Fibroblast of skin of scalp (primary cell): ENCODE results near the gene EXOC4.
"Not testable (repeated sequence)": the region's sequence is repeated elsewhere in the genome, so short reads cannot be mapped to it uniquely, and the experiment has no call there.

Experiments
- DNase-seq: peaks from one replicate; pipeline ENCODE4 v3.0.0-alpha.2; 2013

Gene EXOC4

GRCh38 chr7:134048166-134048565, 795.3 kb downstream of the EXOC4 start:
- DNase-seq: no peak

DNA sequence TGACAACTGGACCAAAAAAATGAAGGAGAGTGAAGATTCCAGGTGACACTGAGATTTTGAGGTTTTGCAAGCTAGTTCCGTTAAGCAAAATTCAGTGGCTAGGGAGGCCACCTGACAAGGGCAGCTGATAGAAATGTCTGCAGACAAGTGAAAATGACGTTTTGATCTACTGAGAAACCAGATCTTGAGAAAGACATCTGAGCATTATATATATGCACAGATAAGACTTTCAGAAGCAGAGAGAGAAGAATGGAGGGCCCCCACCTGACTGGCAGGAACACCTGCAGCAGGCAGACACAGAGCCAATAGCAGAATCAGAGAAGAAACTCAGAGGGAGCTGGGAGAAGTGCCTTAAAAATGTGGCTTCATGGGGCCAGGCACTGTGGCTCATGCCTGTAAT, 798.1 kb downstream of the EXOC4 start:
- DNase-seq: no peak

DNA sequence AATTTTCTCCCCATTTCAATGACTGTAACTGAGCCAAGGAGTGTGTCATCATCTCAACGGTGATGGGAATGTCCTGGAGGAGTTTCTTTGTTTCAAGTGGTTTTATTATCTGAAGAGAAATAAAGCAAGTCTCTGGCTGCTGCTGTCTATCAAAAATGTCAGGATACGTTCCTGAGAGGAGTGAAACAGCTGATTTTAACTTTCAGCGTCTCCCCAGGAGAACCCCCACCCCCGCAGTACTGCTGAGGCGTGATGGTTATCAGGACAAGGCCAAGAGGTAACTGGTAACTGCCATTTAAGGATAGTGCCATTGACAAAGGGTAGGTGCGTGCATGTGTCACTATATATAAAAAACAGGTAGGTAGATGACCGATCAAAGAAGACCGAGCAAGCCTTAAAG, 803.9 kb downstream of the EXOC4 start:
- no peak for DNase-seq

- DNase-seq: no peak
Observed at GRCh38 chr7:134058521-134058920, 805.6 kb downstream of the EXOC4 start.

DNA sequence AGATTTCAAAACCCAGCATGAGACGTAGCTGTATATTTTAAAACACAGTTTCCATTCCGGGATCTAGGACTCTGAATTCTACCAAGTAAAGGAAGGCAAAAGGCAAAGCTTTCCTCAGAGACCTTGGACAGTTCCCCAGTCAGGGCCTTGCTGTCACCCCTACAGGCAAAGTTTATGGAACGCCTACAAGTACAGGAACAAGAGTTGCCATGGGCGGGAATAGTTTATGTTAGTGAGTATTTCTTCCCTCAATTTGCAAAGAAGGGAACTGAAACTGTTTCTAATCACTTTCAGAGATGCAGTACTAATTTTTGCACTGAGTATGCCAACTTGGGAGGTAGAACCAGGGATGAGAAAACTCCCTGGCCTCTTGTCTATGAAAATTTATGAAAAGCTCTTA, 806.1 kb downstream of the EXOC4 start:
- peak; percentile 18 for DNase-seq

DNA sequence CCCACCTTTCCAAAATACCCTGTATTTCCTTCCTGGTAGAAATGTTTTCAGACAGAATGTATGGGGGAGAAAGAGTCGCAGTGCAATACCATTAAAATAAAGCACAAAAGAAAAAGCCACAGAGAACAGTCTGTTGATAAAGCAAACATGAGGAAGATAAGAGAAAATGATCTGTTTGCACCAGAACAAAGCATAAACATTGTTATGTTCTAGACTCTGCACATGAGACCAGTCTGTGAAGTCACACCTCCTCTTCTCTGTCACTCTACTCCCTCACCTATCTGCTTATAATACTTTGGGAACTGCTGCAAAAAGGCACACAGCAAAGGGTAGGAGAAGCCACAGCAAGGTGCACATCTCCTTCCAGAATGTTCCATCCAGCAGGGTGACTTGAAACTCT, 807.0 kb downstream of the EXOC4 start:
- DNase-seq: no peak

DNA sequence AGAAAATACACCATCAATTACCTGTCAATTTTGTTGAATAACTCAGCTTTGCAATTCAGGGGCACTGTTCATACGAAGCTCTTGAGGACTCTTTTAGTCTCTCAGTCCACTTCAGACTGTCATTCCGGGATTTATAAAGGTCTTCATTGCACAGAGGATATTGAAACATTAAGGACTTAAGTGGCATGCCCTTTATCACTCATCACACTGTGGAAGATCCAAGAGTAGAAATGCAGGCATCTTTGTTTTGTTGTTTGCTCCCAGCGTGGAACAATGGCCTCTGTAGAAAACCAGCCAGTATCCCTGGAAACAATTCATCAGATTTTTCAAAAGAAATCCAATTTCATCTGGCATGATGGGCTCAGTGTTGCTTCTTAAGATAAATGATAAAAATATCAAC, 808.0 kb downstream of the EXOC4 start:
- DNase-seq: no peak

- DNase-seq: no peak
Observed at GRCh38 chr7:134062460-134062859, 809.6 kb downstream of the EXOC4 start.

DNA sequence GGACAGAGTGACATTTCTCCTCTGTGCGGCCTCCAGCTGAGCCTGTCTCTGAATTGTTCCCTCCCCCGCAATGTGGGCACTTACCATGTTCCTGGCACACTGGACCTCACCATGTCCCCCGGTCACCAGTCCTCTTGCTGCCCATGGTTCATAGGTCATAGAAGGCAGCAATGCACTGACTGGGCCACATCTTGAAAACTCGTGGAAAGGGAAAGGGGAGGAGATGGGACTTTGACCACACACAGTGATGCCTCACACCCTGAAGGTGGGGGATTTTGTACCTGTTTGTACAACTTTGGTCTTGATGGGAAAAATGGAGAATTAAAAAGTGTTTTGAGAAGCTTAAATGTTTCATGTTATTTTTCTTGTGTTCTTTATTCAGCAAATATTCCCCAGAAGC, 812.5 kb downstream of the EXOC4 start:
- DNase-seq: no peak

DNA sequence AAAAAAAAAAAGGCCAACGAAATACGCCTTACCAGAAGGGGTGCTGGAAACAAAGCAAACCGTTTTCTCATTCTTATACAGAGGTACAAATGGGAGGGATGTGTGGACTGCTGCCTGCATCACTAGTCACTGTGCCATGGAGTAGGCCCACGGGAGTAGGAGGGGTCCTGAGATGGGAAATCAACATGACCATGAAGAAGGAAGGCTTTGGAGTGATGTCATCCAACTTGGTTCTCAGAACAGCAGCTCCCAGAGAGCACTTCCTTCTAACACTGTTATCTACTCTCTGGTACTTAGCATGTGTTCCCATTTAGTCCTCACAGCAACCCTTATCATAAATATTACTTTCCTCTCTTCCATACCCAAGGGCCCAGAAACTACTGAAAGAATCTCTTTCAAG, 814.3 kb downstream of the EXOC4 start:
- DNase-seq: no peak

DNA sequence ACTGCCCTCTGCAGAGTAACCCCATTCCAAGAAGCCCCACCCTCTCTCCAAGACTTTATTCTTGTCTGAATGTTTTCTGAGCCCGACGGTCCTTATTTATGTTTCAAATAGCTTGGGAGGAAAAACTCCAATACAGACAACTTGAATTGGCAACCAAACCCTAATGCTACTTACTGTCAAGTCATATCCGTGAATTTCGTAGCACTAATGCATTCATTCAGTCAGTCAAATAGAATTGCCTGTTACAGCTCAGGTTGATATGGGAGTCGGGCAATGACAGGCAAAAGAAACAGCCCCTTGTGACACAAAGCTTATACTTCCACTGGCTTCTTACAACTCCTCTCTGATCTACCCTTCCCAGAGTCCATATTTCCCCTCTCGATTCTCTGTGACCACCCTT, 815.8 kb downstream of the EXOC4 start:
- no peak for DNase-seq

DNA sequence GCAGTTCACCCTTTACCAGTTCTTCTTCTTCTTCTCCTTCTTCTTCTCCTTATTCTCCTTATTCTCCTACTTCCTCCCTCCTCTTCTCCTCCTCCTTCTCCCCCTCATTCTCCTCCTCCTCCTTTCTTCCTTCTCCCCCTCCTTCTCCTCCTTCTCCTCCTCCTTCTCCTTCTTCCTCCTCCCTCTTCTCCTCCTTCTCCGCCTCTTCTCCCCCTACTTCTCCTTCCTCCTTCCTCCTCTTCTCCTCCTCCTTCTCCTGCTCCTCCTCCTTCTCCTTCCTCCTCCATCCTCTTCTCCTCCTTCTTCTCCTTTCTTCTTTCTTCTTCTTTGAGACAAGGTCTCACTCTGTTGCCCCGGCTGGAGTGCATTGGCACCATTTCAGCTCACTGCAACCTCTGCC, 816.3 kb downstream of the EXOC4 start:
- DNase-seq: no peak

GRCh38 chr7:134070673-134071072, 817.8 kb downstream of the EXOC4 start:
- no peak for DNase-seq

DNA sequence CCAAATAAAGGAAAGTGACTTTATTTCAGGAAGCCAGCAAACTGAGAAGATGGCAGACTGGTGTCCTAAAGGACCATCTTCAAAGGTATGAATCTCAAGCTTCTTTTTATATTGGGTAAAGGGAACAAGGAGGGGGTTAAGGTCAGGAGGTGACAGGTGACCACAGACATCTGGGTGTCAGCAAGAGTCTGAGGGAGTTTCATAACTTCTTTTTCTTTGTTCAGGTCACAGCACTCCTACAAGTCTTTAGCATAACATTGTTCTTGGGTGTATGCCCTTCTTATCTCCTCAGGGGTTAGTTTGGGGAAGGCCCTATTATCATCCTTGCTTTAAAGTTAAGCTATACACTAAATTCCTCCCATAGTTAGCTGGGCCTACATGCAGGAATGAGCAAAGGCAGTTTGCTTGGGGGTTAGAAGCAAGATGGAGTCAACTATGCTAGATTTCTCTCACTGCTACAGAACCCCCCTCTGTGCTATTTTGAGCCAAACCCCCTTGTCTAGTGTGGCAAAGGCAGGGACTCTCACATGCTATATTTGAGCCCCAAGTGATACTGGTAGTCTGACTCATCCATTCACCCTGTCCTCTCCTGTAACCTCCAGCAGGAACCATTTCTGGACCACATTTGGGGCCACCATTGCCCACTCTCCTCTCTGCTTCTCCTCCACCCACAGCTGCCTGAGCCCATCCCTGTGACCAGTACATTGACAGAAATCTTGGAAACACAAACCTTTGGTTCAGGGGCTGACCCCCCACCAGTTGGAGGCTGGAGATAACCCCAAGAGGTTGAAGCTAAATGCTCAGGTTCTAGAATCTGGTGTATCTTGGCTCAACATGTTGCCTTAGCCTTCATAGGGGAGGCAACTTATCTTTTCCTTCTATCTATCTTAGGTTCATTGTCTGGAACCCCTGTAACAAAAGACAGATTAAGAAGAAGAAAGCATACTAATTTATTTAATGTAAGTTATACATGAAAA, 818.8 kb downstream of the EXOC4 start:
- no peak for DNase-seq

- no peak for DNase-seq
Observed at GRCh38 chr7:134073276-134073675, 820.4 kb downstream of the EXOC4 start.

DNA sequence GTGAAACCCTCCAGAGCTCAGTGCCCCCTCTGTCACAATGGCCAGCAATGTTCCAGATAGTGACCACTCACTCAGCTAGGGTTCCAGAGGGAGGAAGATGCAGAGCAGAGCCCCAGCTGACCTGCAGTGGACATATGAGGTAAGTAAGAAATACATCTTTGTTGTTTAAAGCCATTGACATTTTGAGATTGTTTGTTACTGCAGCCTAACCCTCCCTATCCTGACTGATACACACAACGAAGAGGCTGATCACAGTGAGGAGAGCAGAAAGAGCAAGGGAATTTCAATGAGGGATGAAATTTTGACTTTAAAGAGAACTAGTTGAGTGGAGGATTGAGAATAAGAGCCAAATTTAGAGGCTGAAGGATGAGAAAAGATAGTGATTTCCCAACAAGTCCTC, 822.9 kb downstream of the EXOC4 start:
- DNase-seq: no peak

GRCh38 chr7:134077560-134077959, 824.7 kb downstream of the EXOC4 start:
- DNase-seq: not testable (repeated sequence)

DNA sequence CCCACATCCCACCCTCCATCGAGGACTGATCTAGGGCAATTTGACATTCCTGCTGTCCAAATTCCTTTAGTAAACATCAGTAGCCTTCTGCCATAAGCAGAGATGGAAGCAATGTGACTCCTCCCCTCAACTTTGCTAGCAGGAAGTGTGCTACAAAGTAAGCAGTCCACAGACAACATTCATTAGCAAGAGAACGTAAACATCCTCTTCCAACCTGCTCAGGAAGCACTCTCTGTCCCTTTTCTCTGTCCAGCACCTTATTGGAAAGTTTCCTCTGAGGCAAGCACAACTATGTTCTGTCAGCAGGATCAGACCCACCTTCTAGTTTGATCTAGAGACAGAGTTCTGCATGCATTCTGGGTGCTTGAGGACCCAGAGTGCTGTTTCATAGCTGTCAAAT, 826.1 kb downstream of the EXOC4 start:
- no peak for DNase-seq

DNA sequence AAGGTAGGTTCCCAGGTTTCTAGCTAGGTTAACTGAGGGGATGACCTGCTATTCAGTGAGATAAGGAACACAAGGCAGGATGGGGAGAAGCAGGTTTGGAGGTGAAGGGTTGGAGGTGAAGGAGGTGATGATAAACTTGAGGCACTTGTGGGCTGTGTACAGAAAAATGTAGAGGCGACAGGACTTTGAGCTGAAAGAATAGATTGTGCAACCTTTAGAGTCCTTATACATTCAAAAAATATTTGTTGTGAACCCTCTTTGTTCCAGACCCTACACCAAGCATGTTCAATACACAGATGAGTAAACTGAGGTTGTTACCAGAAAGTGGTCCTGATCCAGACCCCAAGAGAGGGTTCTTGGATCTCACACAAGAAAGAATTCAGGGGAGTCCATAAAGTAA, 828.8 kb downstream of the EXOC4 start:
- DNase-seq: no peak

DNA sequence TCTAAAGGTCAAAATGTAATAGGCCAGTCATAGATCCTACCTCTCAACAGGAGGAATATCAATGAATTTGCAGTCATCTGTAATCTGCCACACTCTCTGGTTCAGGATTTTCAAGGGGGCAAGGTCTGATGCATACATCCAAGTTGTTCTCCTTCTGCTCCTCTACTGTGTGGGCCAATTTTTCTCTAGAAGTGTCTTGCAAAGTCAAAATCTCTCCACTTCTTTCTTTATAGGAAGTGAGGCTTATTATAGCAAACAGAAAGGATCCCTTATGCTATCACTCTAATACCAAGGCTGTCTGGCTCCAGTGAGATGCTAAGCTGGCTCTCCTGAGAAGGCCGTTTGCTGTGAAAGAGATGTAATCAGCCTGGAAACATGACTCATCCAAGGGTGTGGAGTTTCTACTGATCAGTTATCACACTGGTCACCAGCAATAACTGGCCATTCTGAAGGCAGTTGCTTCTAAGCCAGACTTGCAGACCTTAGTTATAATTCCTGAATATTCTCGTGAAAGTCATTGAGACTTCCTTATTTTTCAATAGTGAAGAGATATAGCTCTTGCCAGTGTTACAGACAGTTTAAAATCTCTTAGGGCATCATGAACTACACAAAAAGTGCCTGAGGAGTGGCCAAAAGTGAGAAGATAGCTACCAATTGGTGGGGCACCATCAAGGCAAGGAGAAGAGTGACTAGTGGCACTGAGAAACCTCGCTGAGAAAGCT, 831.0 kb downstream of the EXOC4 start:
- DNase-seq: no peak

DNA sequence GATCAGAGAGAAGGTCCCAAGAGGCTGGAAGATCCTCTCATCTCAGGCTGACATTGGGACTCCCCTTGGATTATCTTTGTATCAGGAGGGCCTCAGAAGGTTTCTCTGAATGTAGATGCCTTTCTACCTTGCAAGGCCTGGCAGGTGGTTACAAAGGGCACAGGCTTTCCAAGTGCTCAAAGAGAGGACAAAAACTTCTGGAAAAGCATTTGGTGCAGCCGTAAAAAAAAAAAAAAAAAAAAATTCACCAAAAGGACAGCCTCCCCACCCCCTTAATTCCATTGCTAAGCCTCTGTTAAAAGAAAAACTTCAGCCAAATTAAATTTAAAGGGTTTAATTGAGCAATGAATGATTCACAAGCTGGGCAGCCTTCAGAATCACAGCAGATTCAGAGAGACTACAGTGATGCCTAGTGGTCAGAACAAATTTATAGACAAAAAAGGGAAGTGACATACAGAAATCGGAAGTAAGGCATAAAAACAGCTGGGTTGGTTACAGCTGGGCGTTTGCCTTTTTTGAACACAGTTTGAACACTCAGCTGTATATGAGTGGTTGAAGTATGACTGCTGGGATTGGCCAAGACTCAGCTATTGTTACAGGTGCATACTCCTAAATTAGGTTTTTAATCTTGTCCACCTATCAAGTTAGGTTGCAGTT, 831.7 kb downstream of the EXOC4 start:
- DNase-seq: no peak

GRCh38 chr7:134085311-134085710, 832.4 kb downstream of the EXOC4 start:
- no peak for DNase-seq

- DNase-seq: no peak
Observed at GRCh38 chr7:134086998-134087735, 834.3 kb downstream of the EXOC4 start.
